Fibroblast of pulmonary artery (primary cell): Measurements from ENCODE around the gene KLRF2.

Experiments
- DNase-seq: peaks from one replicate; pipeline ENCODE4 v3.0.0-alpha.2; 2010; ENCODE audit warnings: low read depth
- H3K4me3 ChIP-seq: replicated peaks from 2 replicates; pipeline ENCODE4 v1.5.1; 2011; ENCODE audit warnings: low read depth, mild to moderate bottlenecking, control low read depth, low read length, moderate library complexity
- CTCF ChIP-seq: IDR thresholded peaks from 2 replicates; pipeline ENCODE4 v1.5.1; 2011; ENCODE audit warnings: mild to moderate bottlenecking, control low read depth, low read length, inconsistent platforms; ENCODE audit errors: missing control alignments

The KLRF2 gene

DNA sequence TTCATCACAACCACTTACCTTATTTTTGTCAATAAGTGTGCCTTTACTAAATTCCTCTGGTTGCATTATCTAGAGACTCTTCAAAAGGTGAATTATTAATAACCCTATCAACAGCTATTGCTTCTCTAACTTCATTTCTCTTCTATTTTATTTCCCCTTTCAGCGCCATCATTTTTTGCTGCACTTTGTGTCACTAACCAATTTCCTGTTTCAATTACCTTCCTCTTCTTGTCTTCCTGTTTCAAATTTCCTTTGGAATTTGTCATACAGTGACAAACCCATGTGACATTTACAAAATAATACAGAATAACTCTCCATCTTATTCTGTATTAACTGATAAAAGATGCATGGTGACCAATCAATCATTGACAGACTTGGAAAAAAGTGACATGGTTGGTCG lies 63.1 kb downstream of the KLRF2 start:
- no peak for DNase-seq
- no peak overlapping the region for H3K4me3 ChIP-seq
- no peak for TF ChIP-seq CTCF
